ENCODE results near the gene SBNO1.
"Not testable (repeated sequence)": the region's sequence is repeated elsewhere in the genome, so short reads cannot be mapped to it uniquely, and the experiment has no call there.

The SBNO1 gene

DNA sequence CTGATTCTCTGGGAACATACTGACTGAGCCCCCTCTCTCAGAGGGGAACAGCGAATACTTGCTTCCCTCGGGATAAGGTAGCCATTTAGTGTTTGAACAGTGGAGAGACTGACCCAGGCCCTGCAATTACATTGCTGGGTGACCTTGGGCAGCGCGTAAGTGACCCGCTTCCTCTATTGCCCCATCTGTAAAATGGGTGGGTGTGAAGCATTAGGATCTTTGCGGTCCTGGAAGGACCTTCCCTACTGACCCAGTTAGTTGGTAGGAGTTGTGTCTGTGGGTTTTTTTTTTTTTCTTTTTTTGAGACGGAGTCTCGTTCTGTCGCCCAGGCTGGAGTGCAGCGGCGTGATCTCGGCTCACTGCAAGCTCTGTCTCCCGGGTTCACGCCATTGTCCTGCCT, 18.0 kb upstream of the SBNO1 start:
- no peaks in the 10 kb centered on the region for H3K9me2 ChIP-seq (replicated peaks; ENCODE audit: insufficient read depth, low read length)
- no peaks in the 10 kb centered on the region for H4K20me1 ChIP-seq (ENCODE audit: low read depth, low read length)
- H2AFZ ChIP-seq (ENCODE audit: low read depth, low read length, severe bottlenecking): no peak overlapping the region
- H3K36me3 ChIP-seq (ENCODE audit: low read length): no peaks in the 10 kb centered on the region
- H3K4me3 ChIP-seq (ENCODE audit: insufficient read depth, low read length, poor library complexity, severe bottlenecking): no peak overlapping the region
- H3K27ac ChIP-seq (ENCODE audit: low read depth, low read length): no peak overlapping the region
- H3K9me3 ChIP-seq (ENCODE audit: insufficient read depth, low read length): no peaks in the 10 kb centered on the region
- H3K27me3 ChIP-seq (ENCODE audit: low read length): no peaks in the 10 kb centered on the region
- H3K9ac ChIP-seq (ENCODE audit: low read length): no peak overlapping the region
- no peaks in the 10 kb centered on the region for H3K79me2 ChIP-seq (ENCODE audit: insufficient read depth, low read length)
- H3F3A ChIP-seq (ENCODE audit: insufficient read depth): peaks cover 11% of the 10 kb centered on the region
- TF ChIP-seq CTCF (IDR thresholded peaks at IDR 0.05; ENCODE audit: insufficient read depth, low read length, poor library complexity, severe bottlenecking) (no peak), EZH2phosphoT487 (conservative IDR thresholded peaks at IDR 0.05; ENCODE audit: low read length) (no peak)
- no peak overlapping the region for H3K4me2 ChIP-seq (ENCODE audit: low read depth, low read length, poor library complexity, severe bottlenecking)

DNA sequence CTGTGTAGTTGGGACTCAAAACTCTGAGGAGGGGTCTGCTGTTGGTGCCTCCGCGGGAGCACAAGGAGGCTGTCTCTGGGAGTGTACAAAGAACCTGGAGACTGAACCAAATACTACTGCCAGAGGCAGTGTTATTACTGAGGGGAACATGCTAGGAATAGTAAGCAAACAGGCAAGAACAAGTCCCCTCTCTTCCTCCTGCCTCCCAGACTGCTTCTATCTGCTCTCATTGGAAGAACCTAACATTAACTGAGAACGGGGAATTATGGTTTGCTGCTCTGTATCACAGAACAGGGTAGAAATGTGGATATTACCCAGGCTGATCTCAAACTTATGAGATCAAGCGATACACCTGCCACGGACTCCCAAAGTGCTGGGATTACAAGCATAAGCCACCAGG, 14.7 kb upstream of the SBNO1 start:
- Histone ChIP-seq H4K20me1 (ENCODE audit: low read depth, low read length) (no peaks in the 10 kb centered on the region), H3F3A (ENCODE audit: insufficient read depth) (peaks cover 4% of the 10 kb centered on the region; the same call in 1 of the 2 replicates), H3K9ac (ENCODE audit: low read length) (no peak overlapping the region), H3K4me3 (ENCODE audit: insufficient read depth, low read length, poor library complexity, severe bottlenecking) (no peak overlapping the region), H3K9me3 (ENCODE audit: insufficient read depth, low read length) (no peaks in the 10 kb centered on the region), H3K4me2 (ENCODE audit: low read depth, low read length, poor library complexity, severe bottlenecking) (no peak overlapping the region), H3K79me2 (ENCODE audit: insufficient read depth, low read length) (no peaks in the 10 kb centered on the region), H3K9me2 (replicated peaks; ENCODE audit: insufficient read depth, low read length) (no peaks in the 10 kb centered on the region), H3K27ac (ENCODE audit: low read depth, low read length) (no peak overlapping the region), H2AFZ (ENCODE audit: low read depth, low read length, severe bottlenecking) (no peak overlapping the region), H3K27me3 (ENCODE audit: low read length) (no peaks in the 10 kb centered on the region), H3K36me3 (ENCODE audit: low read length) (no peaks in the 10 kb centered on the region)
- TF ChIP-seq EZH2phosphoT487 (conservative IDR thresholded peaks at IDR 0.05; ENCODE audit: low read length) (no peak), CTCF (IDR thresholded peaks at IDR 0.05; ENCODE audit: insufficient read depth, low read length, poor library complexity, severe bottlenecking) (no peak)

GRCh38 chr12:123372415-123372814, 7.8 kb upstream of the SBNO1 start:
- H3K9me3 ChIP-seq (ENCODE audit: insufficient read depth, low read length); H2AFZ ChIP-seq (ENCODE audit: low read depth, low read length, severe bottlenecking); H3K9ac ChIP-seq (ENCODE audit: low read length); H4K20me1 ChIP-seq (ENCODE audit: low read depth, low read length); H3F3A ChIP-seq (ENCODE audit: insufficient read depth); H3K27me3 ChIP-seq (ENCODE audit: low read length); H3K4me2 ChIP-seq (ENCODE audit: low read depth, low read length, poor library complexity, severe bottlenecking); H3K27ac ChIP-seq (ENCODE audit: low read depth, low read length); H3K36me3 ChIP-seq (ENCODE audit: low read length); H3K4me3 ChIP-seq (ENCODE audit: insufficient read depth, low read length, poor library complexity, severe bottlenecking); H3K9me2 ChIP-seq (replicated peaks; ENCODE audit: insufficient read depth, low read length); H3K79me2 ChIP-seq (ENCODE audit: insufficient read depth, low read length): not testable (repeated sequence)

GRCh38 chr12:123371667-123372368, 7.2 kb upstream of the SBNO1 start:
- not testable (repeated sequence) for H3F3A ChIP-seq (ENCODE audit: insufficient read depth); H3K27ac ChIP-seq (ENCODE audit: low read depth, low read length)

More at GRCh38 chr12:123371667-123372368, 7.2 kb upstream of the SBNO1 start:
- H3K4me2 ChIP-seq (ENCODE audit: low read depth, low read length, poor library complexity, severe bottlenecking); H4K20me1 ChIP-seq (ENCODE audit: low read depth, low read length); H3K9me3 ChIP-seq (ENCODE audit: insufficient read depth, low read length); H3K9ac ChIP-seq (ENCODE audit: low read length); H3K9me2 ChIP-seq (replicated peaks; ENCODE audit: insufficient read depth, low read length); H3K27me3 ChIP-seq (ENCODE audit: low read length); H3K36me3 ChIP-seq (ENCODE audit: low read length); H2AFZ ChIP-seq (ENCODE audit: low read depth, low read length, severe bottlenecking); H3K4me3 ChIP-seq (ENCODE audit: insufficient read depth, low read length, poor library complexity, severe bottlenecking); H3K79me2 ChIP-seq (ENCODE audit: insufficient read depth, low read length): not testable (repeated sequence)
